GM18526 (cell line): ENCODE results near the gene ARHGEF40.

Experiments
- POLR2A ChIP-seq: IDR thresholded peaks from 3 replicates; pipeline ENCODE4 v1.6.1; 2011; ENCODE audit not compliant: insufficient read length; ENCODE audit errors: extremely low read depth

Gene ARHGEF40

DNA sequence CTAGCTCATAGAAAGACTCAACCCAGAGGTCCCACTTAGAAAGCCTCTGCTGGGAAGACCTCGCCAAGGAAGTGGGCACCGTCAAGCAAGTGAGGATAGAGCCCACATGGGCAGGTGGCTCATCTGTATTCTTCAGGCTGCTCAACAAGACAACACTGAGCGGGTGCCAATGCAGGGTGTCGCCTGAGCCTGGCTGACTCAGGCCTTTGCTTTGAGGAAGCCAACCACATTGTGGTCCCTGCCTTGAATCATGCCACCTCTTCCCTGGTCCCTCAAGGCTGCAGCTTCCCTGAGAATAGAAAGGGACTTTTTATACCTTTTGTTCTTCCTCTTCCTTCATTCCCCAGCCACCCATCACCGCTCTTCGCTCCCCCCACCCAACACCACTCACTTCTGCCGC, 33.4 kb upstream of the ARHGEF40 start:
- TF ChIP-seq POLR2A: no peak

- TF ChIP-seq POLR2A: no peak
Observed at GRCh38 chr14:21037156-21037555, 32.9 kb upstream of the ARHGEF40 start.

DNA sequence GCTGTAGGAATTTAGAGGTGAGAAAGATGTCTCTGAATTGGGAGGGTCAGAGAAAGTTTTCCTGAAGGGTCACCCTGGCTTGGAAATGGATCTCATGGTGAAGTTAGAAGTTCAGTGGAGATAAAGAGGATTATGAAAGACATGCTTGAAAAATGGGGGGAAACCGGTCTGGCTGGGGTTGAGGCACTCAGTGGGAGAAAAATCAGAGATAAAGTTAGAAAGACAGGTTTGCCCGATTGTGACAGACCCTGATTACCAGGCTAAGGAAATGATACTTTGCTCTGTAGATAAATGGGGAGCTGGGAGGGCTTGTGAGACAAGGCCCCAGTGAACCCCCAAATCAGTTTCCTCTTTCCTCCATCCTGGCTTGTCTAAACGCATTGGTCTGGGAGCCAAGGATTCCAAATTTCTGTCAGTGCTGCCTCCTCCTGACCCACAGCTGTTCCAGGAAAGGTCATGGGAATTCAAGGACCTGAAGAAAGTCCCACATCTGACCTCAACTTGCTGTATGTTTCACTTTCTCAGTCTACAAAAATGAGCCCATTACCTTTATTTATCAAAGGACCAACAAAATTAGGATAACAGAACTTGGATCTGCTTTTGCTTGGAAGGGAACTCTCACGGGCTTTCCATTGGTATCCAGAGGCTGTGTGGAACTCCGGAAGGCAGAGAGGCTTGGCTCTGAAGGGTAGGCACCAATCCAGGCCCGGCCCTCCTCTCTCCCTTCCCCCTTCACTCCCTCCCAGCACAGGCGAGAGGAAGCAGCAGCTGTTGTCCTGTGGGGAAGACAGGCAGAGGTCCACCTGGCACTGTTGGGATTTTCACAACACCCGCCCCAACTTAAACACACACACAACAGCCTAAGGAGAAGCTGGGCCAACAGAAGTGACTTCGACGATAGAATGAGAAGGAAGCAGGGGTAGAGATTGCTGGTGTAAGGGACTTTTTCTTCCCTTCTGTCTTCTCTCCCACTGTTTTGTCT, 31.4 kb upstream of the ARHGEF40 start:
- TF ChIP-seq POLR2A: no peak

DNA sequence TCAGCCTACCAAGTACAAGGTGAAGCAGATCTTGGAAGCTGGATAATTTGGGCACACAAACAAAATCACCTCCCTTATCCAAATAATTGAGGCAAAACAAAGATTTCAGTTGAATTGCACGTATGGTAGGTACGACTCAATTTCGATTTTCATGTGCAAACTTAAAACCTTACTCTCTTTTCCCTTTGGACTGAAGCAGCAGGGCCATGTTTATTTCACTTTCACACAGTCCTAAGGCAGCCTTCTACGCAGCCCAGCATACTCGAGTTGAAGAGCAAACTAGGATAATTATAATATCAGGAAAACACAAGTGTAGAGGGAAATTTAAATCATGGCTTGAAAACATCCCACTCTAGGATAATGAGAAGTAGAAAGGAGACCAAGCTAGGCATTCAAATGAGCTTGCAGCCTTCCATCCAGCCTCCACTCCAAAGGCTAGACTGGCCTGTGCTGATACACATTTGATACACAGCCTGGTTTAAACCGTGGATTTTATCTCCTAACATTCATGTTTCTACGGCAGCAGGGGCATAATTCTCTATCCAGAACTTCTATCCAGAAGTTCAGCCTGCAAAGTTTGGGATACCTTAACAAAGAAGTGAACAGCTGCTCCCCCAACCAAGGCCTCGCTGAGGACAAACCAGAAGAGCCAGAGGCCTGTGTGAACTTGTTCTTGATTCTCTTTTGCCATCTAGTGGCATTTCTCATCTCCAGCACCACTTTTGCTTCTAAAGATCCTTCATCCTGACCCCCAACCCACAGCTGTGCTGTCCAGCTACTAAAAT, 30.3 kb upstream of the ARHGEF40 start:
- TF ChIP-seq POLR2A: no peak

DNA sequence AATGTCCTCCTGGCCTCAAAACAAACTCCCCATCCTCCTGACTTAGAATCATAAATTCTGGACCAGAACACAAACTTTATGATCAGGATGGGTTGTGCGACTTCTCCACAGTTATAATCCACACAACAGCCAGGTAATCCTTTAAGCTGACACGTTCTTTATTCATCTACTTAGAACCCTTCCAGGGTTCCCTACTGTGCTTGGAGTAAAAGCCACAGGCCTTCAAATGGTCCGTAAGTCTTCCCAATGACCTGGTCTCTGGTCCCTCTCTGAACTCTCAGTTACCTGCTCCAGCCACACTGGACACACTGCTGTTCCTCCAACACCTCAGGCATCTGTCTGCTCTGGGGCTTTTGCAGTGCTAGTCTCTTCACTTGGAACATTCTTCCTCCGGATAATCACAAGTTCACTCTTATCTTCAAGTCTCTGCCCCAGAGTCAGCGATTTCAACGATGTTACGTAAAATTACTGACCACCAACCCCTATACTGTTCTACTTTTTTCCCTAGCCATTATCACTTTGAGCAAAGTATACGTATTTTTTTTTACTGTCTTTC, 29.7 kb upstream of the ARHGEF40 start:
- no peak for TF ChIP-seq POLR2A

DNA sequence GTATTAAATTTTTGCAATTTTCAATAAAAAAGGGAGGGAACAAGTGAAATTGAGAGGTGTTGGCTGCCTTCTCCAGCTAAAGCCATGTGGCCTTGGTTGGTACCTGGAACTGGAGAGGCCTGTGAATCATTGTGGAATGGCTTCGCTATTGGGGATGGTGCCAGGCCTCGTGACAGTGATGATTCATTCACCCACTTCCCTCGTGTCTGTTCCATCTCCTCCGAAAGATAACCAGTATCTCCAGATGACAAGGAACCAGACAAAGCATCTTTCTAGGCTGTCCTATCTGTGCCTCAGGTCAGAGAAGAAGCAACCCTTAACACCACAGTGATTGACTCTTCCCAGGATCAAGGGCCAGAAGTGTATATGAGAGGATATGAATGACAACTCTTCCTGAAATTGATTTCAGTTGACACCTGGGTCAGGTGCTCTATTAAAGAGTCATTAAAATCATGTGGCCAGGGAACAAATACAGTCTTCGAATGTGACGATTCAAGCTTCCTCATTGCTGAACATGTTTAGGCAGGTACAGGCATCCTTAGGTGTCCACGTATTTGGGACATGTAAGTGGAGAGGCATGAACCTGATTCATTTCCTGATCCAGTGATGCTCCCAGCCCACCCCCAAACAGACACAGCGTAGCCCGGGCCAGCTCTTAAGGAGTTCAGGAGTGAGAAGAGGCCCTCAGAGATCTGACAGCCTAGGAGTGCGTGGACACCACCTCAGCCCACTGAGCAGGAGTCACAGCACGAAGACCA, 28.2 kb upstream of the ARHGEF40 start, which contains the start of gene RNASE7:
Gene RNASE7 (plus strand): TSS at position 687 of the 758 bp plus-strand sequence. CDS start 631 bp downstream, outside the sequence.
- no peak for TF ChIP-seq POLR2A

DNA sequence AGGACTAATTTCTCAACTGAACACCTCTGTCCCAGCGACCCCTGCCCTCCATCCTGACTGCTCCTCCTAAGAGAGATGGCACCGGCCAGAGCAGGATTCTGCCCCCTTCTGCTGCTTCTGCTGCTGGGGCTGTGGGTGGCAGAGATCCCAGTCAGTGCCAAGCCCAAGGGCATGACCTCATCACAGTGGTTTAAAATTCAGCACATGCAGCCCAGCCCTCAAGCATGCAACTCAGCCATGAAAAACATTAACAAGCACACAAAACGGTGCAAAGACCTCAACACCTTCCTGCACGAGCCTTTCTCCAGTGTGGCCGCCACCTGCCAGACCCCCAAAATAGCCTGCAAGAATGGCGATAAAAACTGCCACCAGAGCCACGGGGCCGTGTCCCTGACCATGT, 27.2 kb upstream of the ARHGEF40 start:
- TF ChIP-seq POLR2A: no peak

DNA sequence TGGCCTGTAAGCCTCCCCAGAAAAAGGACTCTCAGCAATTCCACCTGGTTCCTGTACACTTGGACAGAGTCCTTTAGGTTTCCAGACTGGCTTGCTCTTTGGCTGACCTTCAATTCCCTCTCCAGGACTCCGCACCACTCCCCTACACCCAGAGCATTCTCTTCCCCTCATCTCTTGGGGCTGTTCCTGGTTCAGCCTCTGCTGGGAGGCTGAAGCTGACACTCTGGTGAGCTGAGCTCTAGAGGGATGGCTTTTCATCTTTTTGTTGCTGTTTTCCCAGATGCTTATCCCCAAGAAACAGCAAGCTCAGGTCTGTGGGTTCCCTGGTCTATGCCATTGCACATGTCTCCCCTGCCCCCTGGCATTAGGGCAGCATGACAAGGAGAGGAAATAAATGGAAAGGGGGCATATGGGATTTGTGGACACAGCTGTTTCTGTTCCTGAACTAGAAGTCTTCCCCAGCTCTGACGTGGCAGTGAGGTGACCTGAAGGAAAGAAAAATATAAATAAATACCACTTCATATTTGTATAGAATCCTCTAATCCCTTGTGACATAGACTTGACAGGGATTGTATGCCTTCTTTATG, 26.6 kb upstream of the ARHGEF40 start:
- no peak for TF ChIP-seq POLR2A

DNA sequence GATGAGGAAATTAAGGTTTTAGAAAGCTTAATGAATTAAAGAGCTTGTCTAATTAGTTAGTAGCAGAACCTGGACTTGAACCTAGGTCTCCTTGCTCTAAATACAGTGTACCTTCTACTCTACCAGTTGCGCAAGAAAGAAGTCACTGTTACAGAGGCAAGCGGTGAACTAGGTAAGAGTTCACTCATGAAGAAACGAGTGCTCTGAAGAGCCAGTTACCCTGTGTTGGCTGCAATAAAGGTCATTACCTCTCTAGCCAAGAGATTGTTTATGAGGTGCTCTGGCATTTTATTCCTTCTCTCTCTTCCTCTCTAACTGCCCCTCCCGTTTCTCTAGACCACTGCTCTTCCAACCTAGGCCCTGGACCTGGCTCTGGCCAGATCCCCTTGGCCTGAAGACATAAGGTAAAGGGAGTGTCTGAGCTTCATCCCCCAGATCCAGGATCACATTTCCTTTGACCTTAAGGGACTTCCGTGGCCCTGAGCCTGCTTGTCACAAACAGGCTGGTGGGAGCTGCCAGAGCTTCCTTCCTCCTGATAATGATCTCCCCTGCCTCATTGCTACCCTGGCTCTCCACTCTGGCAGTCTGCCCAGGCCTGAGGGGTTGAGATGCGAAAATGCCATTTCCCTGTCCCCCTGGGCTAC, 26.0 kb upstream of the ARHGEF40 start:
- TF ChIP-seq POLR2A: no peak

DNA sequence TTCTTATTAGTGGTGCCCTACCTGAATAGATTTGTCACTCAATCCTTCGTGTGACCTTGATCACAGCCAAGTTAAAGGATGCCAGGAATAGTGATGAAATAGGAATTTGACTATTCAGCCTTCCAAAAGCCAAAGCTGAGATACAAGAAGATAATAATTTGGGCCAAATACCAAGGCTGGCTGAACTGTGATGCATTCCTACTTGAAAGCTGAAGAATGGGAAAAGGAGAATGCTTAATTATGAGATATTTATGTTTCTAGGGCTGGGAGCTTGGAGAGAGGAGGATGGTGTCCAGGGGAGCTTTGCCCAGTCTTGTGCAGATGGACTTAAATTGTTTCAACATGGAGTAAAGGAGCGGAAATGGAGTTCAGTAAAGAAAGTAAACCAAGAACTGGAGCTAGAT, 22.7 kb upstream of the ARHGEF40 start:
- no peak for TF ChIP-seq POLR2A

DNA sequence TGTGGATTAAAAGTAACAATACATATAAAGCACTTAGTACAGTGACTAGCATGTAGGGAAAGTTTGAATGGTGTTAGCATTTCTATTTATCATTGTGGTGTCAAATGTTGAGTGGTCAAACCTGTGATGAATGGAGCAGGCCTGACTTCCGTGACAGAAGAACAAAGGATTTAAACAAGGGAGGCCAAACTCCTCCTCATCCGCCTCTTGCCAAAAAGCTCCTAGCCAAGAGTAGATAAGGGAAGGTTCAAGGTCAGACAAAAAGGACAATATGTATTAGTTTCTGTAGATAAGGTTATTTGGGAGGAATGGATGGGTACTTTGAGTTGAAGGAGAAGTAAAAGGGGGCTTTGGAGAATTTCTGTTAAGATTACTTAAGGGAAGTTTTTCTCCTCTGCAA, 21.5 kb upstream of the ARHGEF40 start:
- TF ChIP-seq POLR2A: no peak

DNA sequence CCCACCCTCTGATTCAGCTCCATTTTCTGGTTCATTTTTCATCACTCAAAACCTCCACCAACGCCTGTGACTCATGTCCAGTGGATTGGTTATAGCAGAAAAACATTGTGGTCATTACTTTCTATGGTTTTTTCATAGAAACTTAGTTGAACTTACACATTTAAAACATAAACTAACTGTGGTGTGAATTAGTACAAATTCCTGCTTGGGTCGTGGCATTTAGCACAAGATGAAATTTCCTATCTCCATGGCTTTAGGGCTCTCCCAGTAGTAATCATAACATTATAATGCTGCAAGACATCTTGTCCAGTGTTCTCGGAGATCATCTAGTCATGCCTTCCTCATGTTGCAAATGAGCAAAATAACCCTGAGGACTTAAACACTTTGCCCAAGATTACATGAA, 20.8 kb upstream of the ARHGEF40 start:
- TF ChIP-seq POLR2A: no peak

DNA sequence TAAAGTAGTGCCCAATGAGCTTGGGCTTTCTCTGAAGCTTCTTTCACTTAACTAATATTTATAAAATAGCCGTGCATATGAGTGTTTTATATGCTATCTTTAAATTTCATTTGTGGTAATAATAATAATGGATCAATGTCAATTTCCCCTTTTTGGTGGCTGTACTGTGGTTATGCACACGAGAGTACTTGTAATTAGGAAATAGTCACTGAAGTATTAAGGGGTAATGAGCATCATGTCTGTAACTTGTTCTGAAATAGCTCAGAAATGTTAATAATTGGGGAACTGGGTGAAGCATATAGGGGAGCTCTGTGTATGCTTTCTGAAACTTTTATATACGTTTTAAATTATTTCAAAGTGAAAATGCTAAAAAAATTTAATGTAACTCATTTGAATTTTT, 19.5 kb upstream of the ARHGEF40 start:
- no peak for TF ChIP-seq POLR2A
